K562 (cell line): ENCODE results near the gene CIAO3. TPM values are rescaled to one million over a fixed set of nuclear protein-coding genes. Genes with fewer than 3 reads are reported as not detected.
A peak's percentile ranks its signal among the peaks of the same experiment; 100 is the strongest.

ENCODE experiments used
- ATAC-seq: fragments of 200-7000 bp; cut with Tn5 transposase; 3 replicates; pipeline ENCODE4 v1.9.1; 2020; ENCODE audit warnings: moderate library complexity
- BruUV-seq: library from RNA; stranded (reverse); fragments of 400-500 nt; replicated peaks from 2 replicates; lab custom pipeline; 2021; lab: Mats Ljungman, UMichigan
- CTCF ChIA-PET: fragments of 300-600 bp; formaldehyde crosslinking; extraction: SDS; loops from one replicate; lab custom pipeline; 2021; ENCODE audit warnings: low intra/inter-chr PET ratio; lab: Yijun Ruan, JAX
- POLR2A ChIA-PET: fragments of 300-600, 350-650 bp; sonication (Branson Sonifier 250); formaldehyde crosslinking; extraction: SDS; loops from one replicate; lab custom pipeline; 2021; ENCODE audit warnings: antibody characterized with exemption, inconsistent platforms; lab: Yijun Ruan, JAX
- DNase-seq, 4 experiments: peaks; one replicate each; pipeline versions ENCODE4 v3.0.0 to v3.0.0-alpha.2; 2011 to 2018; ENCODE audit warnings: low spot score in 3 of 4, mixed read lengths in 3 of 4; ENCODE audit errors: extremely low read depth in 1 of 4
- FAIRE-seq: peaks from 2 replicates; lab custom pipeline; 2011; peaks lifted over from hg19 to GRCh38; lab: Jason Lieb, UNC
- H2AFZ ChIP-seq: 2 replicates; pipeline ENCODE4 v1.6.0; 2011; ENCODE audit warnings: low read depth, low read length, control low read depth, inconsistent platforms
- H3K27ac ChIP-seq: fragments of 200-600 bp; 3 replicates; pipeline ENCODE4 v1.8.0; 2011; ENCODE audit warnings: low read depth, mild to moderate bottlenecking, control low read depth, inconsistent platforms, low read length, moderate library complexity, mixed read lengths; ENCODE audit errors: extremely low read depth
- H3K27me3 ChIP-seq, 2 experiments: fragments of 300-600 bp in 1 of 2; 2 replicates in 1 of 2; 3 replicates in 1 of 2; pipeline versions ENCODE4 v1.6.0 to v1.8.0; 2011; ENCODE audit warnings: inconsistent platforms in 2 of 2, low read length in 2 of 2, mild to moderate bottlenecking in 1 of 2, mixed read lengths in 1 of 2, moderate library complexity in 1 of 2; ENCODE audit not compliant: control insufficient read depth in 2 of 2, insufficient read depth in 2 of 2
- H3K36me3 ChIP-seq: fragments of 300-600 bp; 3 replicates; pipeline ENCODE4 v1.8.0; 2011; ENCODE audit warnings: mild to moderate bottlenecking, low read length, inconsistent platforms; ENCODE audit not compliant: control insufficient read depth, insufficient read depth
- H3K4me1 ChIP-seq, 2 experiments: fragments of 200-600 bp in 1 of 2; replicated peaks in 1 of 2; 2 replicates in 1 of 2; 3 replicates in 1 of 2; pipeline versions ENCODE4 v1.5.1 to v1.8.0; 2011; ENCODE audit warnings: inconsistent platforms in 2 of 2, low read length in 2 of 2, mild to moderate bottlenecking in 1 of 2, mixed read lengths in 1 of 2, moderate library complexity in 1 of 2; ENCODE audit not compliant: control insufficient read depth in 2 of 2, insufficient read depth in 2 of 2
- H3K4me2 ChIP-seq: 2 replicates; pipeline ENCODE4 v1.6.1; 2011; ENCODE audit warnings: low read length, control low read depth, inconsistent platforms, mixed read lengths; ENCODE audit not compliant: insufficient read depth
- H3K4me3 ChIP-seq: fragments of 200-600 bp; sonication (generic), shearing (Covaris generic); 2 replicates; pipeline ENCODE4 v1.5.1; 2016; ENCODE audit warnings: control low read depth, inconsistent platforms
- H3K79me2 ChIP-seq: fragments of 200-600 bp; 3 replicates; pipeline ENCODE4 v1.8.0; 2011; ENCODE audit warnings: low read length, inconsistent platforms; ENCODE audit not compliant: control insufficient read depth, insufficient read depth
- H3K9ac ChIP-seq, 2 experiments: 2 replicates each; pipeline versions ENCODE4 v1.6.0 to v1.6.1; 2011; ENCODE audit warnings: low read depth in 2 of 2, low read length in 2 of 2, control low read depth in 1 of 2, inconsistent platforms in 1 of 2, mild to moderate bottlenecking in 1 of 2, mixed read lengths in 1 of 2; ENCODE audit not compliant: insufficient read depth in 1 of 2
- H3K9me1 ChIP-seq: one replicate; pipeline ENCODE4 v1.6.0; 2011; ENCODE audit warnings: inconsistent platforms, mild to moderate bottlenecking, low read length, moderate library complexity; ENCODE audit not compliant: control insufficient read depth, insufficient read depth
- H3K9me3 ChIP-seq: replicated peaks from 2 replicates; pipeline ENCODE4 v1.5.1; 2011; ENCODE audit warnings: low read depth, low read length, inconsistent platforms; ENCODE audit not compliant: control insufficient read depth, insufficient read depth
- H4K20me1 ChIP-seq: replicated peaks from 2 replicates; pipeline ENCODE4 v1.6.1; 2011; ENCODE audit warnings: low read length, inconsistent platforms, mixed read lengths; ENCODE audit not compliant: control insufficient read depth, insufficient read depth
- E4F1 ChIP-seq: fragments of 250-450 bp; sonication (Bioruptor Pico); IDR thresholded peaks from 2 replicates; pipeline ENCODE4 v1.5.0; 2021; ENCODE audit warnings: mild to moderate bottlenecking, borderline replicate concordance
- FOXA1 ChIP-seq: fragments of 450-650 bp; IDR thresholded peaks from 2 replicates; pipeline ENCODE4 v1.6.1; 2016; ENCODE audit warnings: mild to moderate bottlenecking, borderline replicate concordance
- NCOA6 ChIP-seq: fragments of 450-650 bp; IDR thresholded peaks from 2 replicates; pipeline ENCODE4 v1.6.1; 2017; ENCODE audit warnings: mild to moderate bottlenecking
- POLR2A ChIP-seq: fragments of 450-650 bp; conservative IDR thresholded peaks from 2 replicates; pipeline ENCODE4 v1.6.1; 2016
- POLR2AphosphoS2 ChIP-seq: IDR thresholded peaks from 2 replicates; pipeline ENCODE4 v1.6.1; 2012; ENCODE audit warnings: low read length, improper control_type of control experiment
- SAFB ChIP-seq: fragments of 200-400 bp; formaldehyde crosslinking; IDR thresholded peaks from 2 replicates; pipeline ENCODE4 v1.6.1; 2017; ENCODE audit warnings: low read depth, low read length, borderline replicate concordance
- TEAD2 ChIP-seq: fragments of 450-650 bp; IDR thresholded peaks from 2 replicates; pipeline ENCODE4 v1.6.1; 2016; ENCODE audit warnings: missing genetic modification characterization, control low read depth, missing compliant biosample characterization
- ZBTB7A ChIP-seq: IDR thresholded peaks from 2 replicates; pipeline ENCODE4 v1.6.1; 2011; ENCODE audit warnings: low read depth, mild to moderate bottlenecking, low read length, moderate library complexity, borderline replicate concordance; ENCODE audit not compliant: control insufficient read depth
- WGBS: fragments of 100-300 bp; shearing (Covaris generic); methylation state at CpG from one replicate; pipeline ENCODE4 v1.1.6; 2016; ENCODE audit warnings: low coverage, mixed read lengths; ENCODE audit not compliant: insufficient coverage; ENCODE audit errors: missing lambda C conversion rate; 5-methylcytosine and 5-hydroxymethylcytosine counted together
- in situ Hi-C: fragments of 300-500 bp; cut with MboI; formaldehyde crosslinking; loops from 4 replicates; pipeline ENCODE4 v1.15.0; 2018; ENCODE audit warnings: inconsistent platforms, mixed read lengths
- intact Hi-C: fragments of 100-400 bp; cut with micrococcal nuclease; formaldehyde crosslinking; loops from 2 replicates; pipeline ENCODE4 v1.14.2; 2022
- polyA plus RNA-seq, 8 experiments: library from polyadenylated mRNA; depleted of rRNA in 4 of 8; stranded (reverse) in 5 of 8; unstranded in 3 of 8; fragments of >200 nt; fragmentation: Nextera tagmentation in 2 of 8; fragmentation: Illumina TruSeq in 1 of 8; extraction: Ambion mirVana in 2 of 8; extraction: Trizol in 1 of 8; gene quantifications; 2 replicates each; pipeline versions ENCODE4 v1.2.1 to v1.2.3, GENCODE V29; 2011 to 2014; ENCODE audit warnings: inconsistent platforms in 1 of 8, missing spikeins in 1 of 8
- total RNA-seq, 7 experiments: library from RNA; depleted of rRNA in 6 of 7; stranded (reverse); fragments of >200 nt in 6 of 7; fragmentation: Illumina TruSeq in 2 of 7; extraction: Trizol in 2 of 7; gene quantifications; 2 replicates each; pipeline versions ENCODE4 v1.2.1 to v1.2.3, GENCODE V29; 2011 to 2021; ENCODE audit warnings: low replicate concordance in 1 of 7

The CIAO3 gene
- total and polyA plus RNA-seq, 9 of the 15 experiments (the other 6 are each of a cell fraction or from before 2014, with no cell fraction given): 2.2 to 35.6 (median 18.7) TPM

GRCh38 chr16:769934-770333 lies 29.1 kb upstream of the CIAO3 start:
- H3K79me2 ChIP-seq: no peaks in the 10 kb centered on the region
- CTCF ChIA-PET: no interaction called here
- WGBS: 33% methylated on average over 10 of the region's 19 CpGs
- BruUV-seq: no TSS peak
- peaks cover 0 to 67% of the 10 kb centered on the region in 2 experiments; a peak in 2 of 5 replicates for H3K4me1 ChIP-seq
- intact Hi-C loops (no loop called here), in situ Hi-C loops (no loop called here)
- no peaks in the 10 kb centered on the region for H3K9me3 ChIP-seq
- H2AFZ ChIP-seq: no peak overlapping the region
- FAIRE-seq (no peak), DNase-seq (no peak), ATAC-seq (no peak)
- no peak overlapping the region for H3K27ac ChIP-seq
- no peak overlapping the region for H3K4me2 ChIP-seq
- POLR2A ChIA-PET: interaction anchor here (0.9 kb wide), 1 partner anchor 11 kb away, joined by 7 read pairs; no protein-coding TSS in a partner anchor
- H4K20me1 ChIP-seq: 0 out of 2 replicates have a peak, but pooled peaks cover 3% of the 10 kb centered on the region
- TF ChIP-seq ZBTB7A: peak; percentile 8; the same call in 1 of the 2 replicates
- TF ChIP-seq NCOA6: no peak
- TF ChIP-seq SAFB: peak; percentile 71
- H3K27me3 ChIP-seq: peaks cover 0 to 6% of the 10 kb centered on the region in 2 experiments; a peak in 1 of 5 replicates
- H3K9me1 ChIP-seq: peaks cover 2% of the 10 kb centered on the region
- H3K36me3 ChIP-seq: no peaks in the 10 kb centered on the region
- no peak overlapping the region; a peak in 2 of 4 replicates for H3K9ac ChIP-seq
- H3K4me3 ChIP-seq: no peak overlapping the region

- ChIA-PET CTCF (no interaction called here), POLR2A (interaction anchor here (0.9 kb wide), 1 partner anchor 11 kb away, joined by 7 read pairs; no protein-coding TSS in a partner anchor)
- Histone ChIP-seq H4K20me1 (0 out of 2 replicates have a peak, but pooled peaks cover 3% of the 10 kb centered on the region), H3K27me3 (peaks cover 0 to 6% of the 10 kb centered on the region in 2 experiments; a peak in 1 of 5 replicates), H3K4me3 (no peak overlapping the region), H3K36me3 (no peaks in the 10 kb centered on the region), H2AFZ (no peak overlapping the region), H3K4me1 (peaks cover 0 to 67% of the 10 kb centered on the region in 2 experiments; a peak in 2 of 5 replicates), H3K27ac (no peak overlapping the region), H3K9ac (no peak overlapping the region; a peak in 1 of 4 replicates), H3K79me2 (no peaks in the 10 kb centered on the region), H3K9me3 (no peaks in the 10 kb centered on the region), H3K4me2 (no peak overlapping the region), H3K9me1 (peaks cover 2% of the 10 kb centered on the region)
- intact Hi-C loops (no loop called here), in situ Hi-C loops (no loop called here)
- 42% methylated on average over 18 of the region's 20 CpGs for WGBS
- ATAC-seq: peak; percentile 50; the same call in 2 of the 3 replicates
- FAIRE-seq: no peak
- no peak for TF ChIP-seq TEAD2 (tag)
- no peak for TF ChIP-seq E4F1 (CRISPR knock-in tag)
- no peak for TF ChIP-seq FOXA1
- no peak for TF ChIP-seq POLR2A
- no peak for TF ChIP-seq POLR2AphosphoS2
- no peak for DNase-seq
- no TSS peak for BruUV-seq
These were observed 28.5 kb upstream of the CIAO3 start for GRCh38 chr16:769184-769784.
